ENCODE measurements around the gene MCOLN1. TPM values are rescaled to one million over a fixed set of nuclear protein-coding genes. Genes with fewer than 3 reads are reported as not detected.
A peak's percentile ranks its signal among the peaks of the same experiment; 100 is the strongest.

Gene MCOLN1
- total RNA-seq, 2 donors from 2014 or later, result 10.6 to 11.9 TPM

DNA sequence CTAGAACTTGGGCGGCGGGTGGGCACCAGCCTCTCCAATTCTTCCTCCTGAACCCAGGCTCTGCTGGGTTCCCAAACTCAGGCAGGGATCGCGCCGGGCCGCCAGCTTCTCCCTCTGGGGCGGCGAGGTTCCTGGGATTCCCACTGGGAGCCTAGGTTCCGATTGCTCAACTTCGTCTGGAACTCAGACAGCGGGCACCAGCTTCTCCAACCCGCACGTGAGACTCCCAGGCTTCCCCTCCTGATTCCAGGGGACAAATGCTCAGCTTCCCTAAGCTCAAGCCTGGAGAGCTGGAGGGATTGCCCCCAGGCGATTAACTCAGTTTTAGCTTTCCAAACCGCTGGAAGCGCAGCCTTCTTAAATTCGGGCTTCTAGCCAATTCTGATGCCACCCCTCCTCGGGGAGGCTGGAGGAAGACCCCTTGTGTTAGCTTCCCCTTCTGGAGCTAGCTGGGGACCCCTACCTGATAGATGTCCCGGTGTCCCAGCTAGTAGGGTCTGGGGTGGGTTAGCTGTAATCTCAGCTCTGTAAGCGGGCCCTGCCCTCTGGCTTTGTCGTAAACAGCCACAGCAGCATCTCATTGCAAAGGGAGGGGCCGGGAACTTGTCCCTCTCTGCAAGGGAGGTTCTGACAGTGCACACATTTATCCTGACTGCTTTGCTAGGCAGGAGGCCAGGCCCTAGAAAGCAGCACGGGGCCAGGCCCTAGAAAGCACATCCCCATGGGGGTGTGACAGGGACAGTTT is 671 bp downstream of the MCOLN1 start:
- peaks cover 20% of the 10 kb centered on the region for H3K4me1 ChIP-seq
- H3K9me3 ChIP-seq, result no peaks in the 10 kb centered on the region
- ATAC-seq (peak; percentile 3), DNase-seq (no peak)
- intact Hi-C loops (cut with DNase I), result no loop called here
- no peaks in the 10 kb centered on the region for H3K27me3 ChIP-seq
- 0 to 7% methylated on average over 1 to 23 of the region's 23 CpGs for WGBS, 2 donors
- TF ChIP-seq POLR2A (IDR thresholded peaks at IDR 0.05), result no peak
- TF ChIP-seq, protein P1, sequence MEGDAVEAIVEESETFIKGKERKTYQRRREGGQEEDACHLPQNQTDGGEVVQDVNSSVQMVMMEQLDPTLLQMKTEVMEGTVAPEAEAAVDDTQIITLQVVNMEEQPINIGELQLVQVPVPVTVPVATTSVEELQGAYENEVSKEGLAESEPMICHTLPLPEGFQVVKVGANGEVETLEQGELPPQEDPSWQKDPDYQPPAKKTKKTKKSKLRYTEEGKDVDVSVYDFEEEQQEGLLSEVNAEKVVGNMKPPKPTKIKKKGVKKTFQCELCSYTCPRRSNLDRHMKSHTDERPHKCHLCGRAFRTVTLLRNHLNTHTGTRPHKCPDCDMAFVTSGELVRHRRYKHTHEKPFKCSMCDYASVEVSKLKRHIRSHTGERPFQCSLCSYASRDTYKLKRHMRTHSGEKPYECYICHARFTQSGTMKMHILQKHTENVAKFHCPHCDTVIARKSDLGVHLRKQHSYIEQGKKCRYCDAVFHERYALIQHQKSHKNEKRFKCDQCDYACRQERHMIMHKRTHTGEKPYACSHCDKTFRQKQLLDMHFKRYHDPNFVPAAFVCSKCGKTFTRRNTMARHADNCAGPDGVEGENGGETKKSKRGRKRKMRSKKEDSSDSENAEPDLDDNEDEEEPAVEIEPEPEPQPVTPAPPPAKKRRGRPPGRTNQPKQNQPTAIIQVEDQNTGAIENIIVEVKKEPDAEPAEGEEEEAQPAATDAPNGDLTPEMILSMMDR (IDR thresholded peaks at IDR 0.05), result no peak
- peaks cover 0 to 2% of the 10 kb centered on the region in 2 donors for H3K36me3 ChIP-seq (replicated peaks in 1 of 2; ENCODE audit: insufficient read depth in 1 of 2, low read depth in 2 of 2)
- peak overlapping the region; percentile 30 to 87 for H3K4me3 ChIP-seq
- H3K27ac ChIP-seq, result peak overlapping the region in 1 of 4 donors; percentile 35

DNA sequence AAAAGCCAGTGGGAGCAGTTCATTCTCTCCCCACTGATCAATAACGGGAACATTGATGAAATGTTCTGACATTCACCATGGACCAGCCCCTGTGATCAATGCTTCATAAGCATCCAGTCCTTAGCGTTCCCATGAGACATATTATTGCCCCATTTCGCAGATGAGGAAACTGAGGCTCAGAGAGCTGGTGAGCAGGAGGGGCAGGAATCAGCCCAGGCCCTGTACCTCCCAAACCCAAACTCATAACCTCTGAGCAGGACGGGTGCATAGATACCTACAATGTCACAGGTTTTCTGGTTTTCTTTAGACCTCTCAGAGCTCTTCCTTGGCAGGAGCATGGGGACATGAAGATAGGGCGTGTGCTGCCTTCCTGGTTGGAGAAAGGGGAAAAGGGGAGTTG is 2.1 kb downstream of the MCOLN1 start:
- ATAC-seq, result no peak
- intact Hi-C loops (cut with DNase I), result no loop called here
- 80 to 93% methylated on average over 5 of the region's 5 CpGs for WGBS, 2 donors
- Histone ChIP-seq H3K27me3 (no peaks in the 10 kb centered on the region), H3K4me1 (peaks cover 20% of the 10 kb centered on the region), H3K27ac (no peak overlapping the region), H3K36me3 (replicated peaks in 1 of 2; ENCODE audit: insufficient read depth in 1 of 2, low read depth in 2 of 2) (peaks cover 0 to 2% of the 10 kb centered on the region in 2 donors), H3K4me3 (no peak overlapping the region), H3K9me3 (no peaks in the 10 kb centered on the region)
- no peak for DNase-seq
- no peak for TF ChIP-seq POLR2A (IDR thresholded peaks at IDR 0.05)
- TF ChIP-seq, protein P1 (IDR thresholded peaks at IDR 0.05), result no peak

DNA sequence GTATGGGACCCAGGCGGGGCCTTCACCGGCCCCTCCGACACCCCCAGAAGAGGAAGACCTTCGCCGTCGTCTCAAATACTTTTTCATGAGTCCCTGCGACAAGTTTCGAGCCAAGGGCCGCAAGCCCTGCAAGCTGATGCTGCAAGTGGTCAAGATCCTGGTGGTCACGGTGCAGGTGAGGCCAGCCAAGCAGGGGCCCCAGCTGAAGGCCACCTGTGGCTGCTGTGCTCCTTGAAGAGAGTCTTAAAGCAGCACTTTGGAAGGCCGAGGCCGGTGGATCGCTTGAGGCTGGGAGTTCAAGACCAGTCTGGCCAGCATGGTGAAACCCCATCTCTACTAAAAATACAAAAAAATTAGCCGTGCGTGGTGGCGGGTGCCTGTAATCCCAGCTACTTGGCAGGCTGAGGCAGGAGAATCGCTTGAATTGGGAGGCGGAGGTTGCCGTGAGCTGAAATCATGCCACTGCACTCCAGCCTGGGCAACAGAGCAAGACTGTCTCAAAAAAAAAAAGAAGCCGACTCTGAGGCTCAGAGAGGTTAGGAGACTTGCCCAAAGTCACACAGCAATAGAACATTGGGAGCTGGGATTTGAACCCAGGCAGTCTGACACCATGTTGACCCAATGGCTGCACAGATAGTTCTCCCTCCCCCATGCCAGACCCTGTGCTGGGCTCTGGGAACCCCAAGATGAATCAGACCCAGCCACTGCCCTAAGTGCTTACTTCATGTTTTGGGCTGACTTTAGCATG is 2.7 kb downstream of the MCOLN1 start:
- 96% methylated on average over 19 to 20 of the region's 20 CpGs for WGBS, 2 donors

DNA sequence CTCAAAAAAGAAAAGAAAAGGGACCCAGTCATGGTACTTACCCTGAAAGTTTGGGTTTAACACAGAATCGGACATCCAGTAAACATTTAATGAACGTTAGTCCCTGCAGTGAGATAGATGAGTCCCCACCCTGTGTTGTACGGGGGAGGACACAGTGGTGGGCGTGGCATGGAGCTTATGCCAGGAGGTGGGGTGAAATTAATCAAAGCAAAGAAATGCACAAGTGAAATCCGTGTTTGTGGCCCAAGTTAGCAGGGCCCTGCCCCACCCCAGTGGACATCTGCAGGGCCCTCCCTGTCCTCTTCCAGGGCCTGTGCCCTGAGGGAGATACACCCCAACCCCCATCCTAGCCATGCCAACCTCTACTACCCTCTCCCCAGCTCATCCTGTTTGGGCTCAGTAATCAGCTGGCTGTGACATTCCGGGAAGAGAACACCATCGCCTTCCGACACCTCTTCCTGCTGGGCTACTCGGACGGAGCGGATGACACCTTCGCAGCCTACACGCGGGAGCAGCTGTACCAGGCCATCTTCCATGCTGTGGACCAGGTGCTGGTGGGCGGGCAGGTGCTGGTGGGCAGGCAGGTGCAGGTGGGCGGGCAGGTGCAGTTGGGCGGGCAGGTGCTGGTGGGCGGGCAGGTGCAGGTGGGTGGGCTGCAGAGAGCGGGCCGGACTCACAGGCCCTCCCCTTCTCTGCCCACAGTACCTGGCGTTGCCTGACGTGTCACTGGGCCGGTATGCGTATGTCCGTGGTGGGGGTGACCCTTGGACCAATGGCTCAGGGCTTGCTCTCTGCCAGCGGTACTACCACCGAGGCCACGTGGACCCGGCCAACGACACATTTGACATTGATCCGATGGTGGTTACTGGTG is 3.9 kb downstream of the MCOLN1 start:
- ATAC-seq, result no peak
- no peak overlapping the region for H3K4me3 ChIP-seq
- DNase-seq, result no peak
- no peak for TF ChIP-seq POLR2A (IDR thresholded peaks at IDR 0.05)
- TF ChIP-seq, protein P1 (IDR thresholded peaks at IDR 0.05), result no peak
- H3K9me3 ChIP-seq, result no peaks in the 10 kb centered on the region
- H3K27ac ChIP-seq, result no peak overlapping the region
- intact Hi-C loops (cut with DNase I), result no loop called here
- H3K36me3 ChIP-seq (replicated peaks in 1 of 2; ENCODE audit: insufficient read depth in 1 of 2, low read depth in 2 of 2), result peaks cover 0 to 2% of the 10 kb centered on the region in 2 donors
- peaks cover 20% of the 10 kb centered on the region for H3K4me1 ChIP-seq
- H3K27me3 ChIP-seq, result no peaks in the 10 kb centered on the region
- 85 to 88% methylated on average over 12 to 27 of the region's 31 CpGs for WGBS, 2 donors

More for the DNA sequence above, 2.7 kb downstream of the MCOLN1 start:
- intact Hi-C loops (cut with DNase I), result no loop called here
- Histone ChIP-seq H3K4me1 (peaks cover 20% of the 10 kb centered on the region), H3K4me3 (no peak overlapping the region), H3K36me3 (replicated peaks in 1 of 2; ENCODE audit: insufficient read depth in 1 of 2, low read depth in 2 of 2) (peaks cover 0 to 2% of the 10 kb centered on the region in 2 donors), H3K9me3 (no peaks in the 10 kb centered on the region), H3K27me3 (no peaks in the 10 kb centered on the region), H3K27ac (no peak overlapping the region)
- no peak for ATAC-seq
- TF ChIP-seq POLR2A (IDR thresholded peaks at IDR 0.05), result no peak
- TF ChIP-seq, protein P1 (IDR thresholded peaks at IDR 0.05), result no peak
- no peak for DNase-seq
